Astrocyte (in vitro differentiated cells and primary cell): ENCODE measurements around the gene FLRT2. TPM values are rescaled to one million over a fixed set of nuclear protein-coding genes. Genes with fewer than 3 reads are reported as not detected.

Experiments
- DNase-seq: peaks from one replicate; pipeline ENCODE4 v3.0.0-alpha.2; 2010; ENCODE audit warnings: low read depth
- FAIRE-seq: peaks from 2 replicates; lab custom pipeline; 2011; peaks lifted over from hg19 to GRCh38; lab: Jason Lieb, UNC
- H2AFZ ChIP-seq: 2 replicates; pipeline ENCODE4 v1.6.0; 2012; ENCODE audit warnings: low read depth, low read length, inconsistent platforms
- H3K27ac ChIP-seq: 2 replicates; pipeline ENCODE4 v1.5.1; 2011; ENCODE audit warnings: low read depth, low read length, inconsistent platforms
- H3K27me3 ChIP-seq: 2 replicates; pipeline ENCODE4 v1.6.0; 2011; ENCODE audit warnings: low read length, inconsistent platforms; ENCODE audit not compliant: insufficient read depth
- H3K36me3 ChIP-seq: 2 replicates; pipeline ENCODE4 v1.5.1; 2011; ENCODE audit warnings: low read length, inconsistent platforms; ENCODE audit not compliant: insufficient read depth
- H3K4me1 ChIP-seq: 2 replicates; pipeline ENCODE4 v1.5.1; 2011; ENCODE audit warnings: low read length, inconsistent platforms; ENCODE audit not compliant: insufficient read depth
- H3K4me2 ChIP-seq: 2 replicates; pipeline ENCODE4 v1.6.0; 2012; ENCODE audit warnings: low read length, inconsistent platforms
- H3K4me3 ChIP-seq: 2 replicates; pipeline ENCODE4 v1.5.1; 2011; ENCODE audit warnings: low read depth, mild to moderate bottlenecking, low read length, inconsistent platforms; ENCODE audit not compliant: insufficient read depth
- H3K79me2 ChIP-seq: 2 replicates; pipeline ENCODE4 v1.6.0; 2012; ENCODE audit warnings: mild to moderate bottlenecking, low read length, inconsistent platforms; ENCODE audit not compliant: insufficient read depth
- H3K9ac ChIP-seq: 2 replicates; pipeline ENCODE4 v1.6.0; 2012; ENCODE audit warnings: mild to moderate bottlenecking, low read length, inconsistent platforms
- H3K9me3 ChIP-seq: 2 replicates; pipeline ENCODE4 v1.5.1; 2012; ENCODE audit warnings: low read depth, mild to moderate bottlenecking, low read length, inconsistent platforms; ENCODE audit not compliant: insufficient read depth
- H4K20me1 ChIP-seq: 2 replicates; pipeline ENCODE4 v1.6.0; 2012; ENCODE audit warnings: low read length, inconsistent platforms; ENCODE audit not compliant: insufficient read depth
- H3K27ac Mint-ChIP-seq: one replicate; pipeline ENCODE4 v1.8.0; 2021; ENCODE audit warnings: mild to moderate bottlenecking, mixed read lengths; ENCODE audit not compliant: unreplicated experiment
- H3K27me3 Mint-ChIP-seq: one replicate; pipeline ENCODE4 v1.8.0; 2021; ENCODE audit warnings: low read depth, mixed read lengths; ENCODE audit not compliant: unreplicated experiment
- H3K36me3 Mint-ChIP-seq: one replicate; pipeline ENCODE4 v1.8.0; 2021; ENCODE audit warnings: low read depth, mixed read lengths; ENCODE audit not compliant: unreplicated experiment
- H3K4me1 Mint-ChIP-seq: one replicate; pipeline ENCODE4 v1.8.0; 2021; ENCODE audit warnings: low read depth, mixed read lengths; ENCODE audit not compliant: unreplicated experiment
- H3K4me3 Mint-ChIP-seq: one replicate; pipeline ENCODE4 v1.8.0; 2021; ENCODE audit warnings: mild to moderate bottlenecking, moderate library complexity, mixed read lengths; ENCODE audit not compliant: unreplicated experiment
- H3K9me3 Mint-ChIP-seq: one replicate; pipeline ENCODE4 v1.8.0; 2021; ENCODE audit warnings: mild to moderate bottlenecking, mixed read lengths; ENCODE audit not compliant: unreplicated experiment
- CTCF ChIP-seq: IDR thresholded peaks from 2 replicates; pipeline ENCODE4 v1.5.1; 2011; ENCODE audit warnings: low read depth, mild to moderate bottlenecking, inconsistent platforms, low read length, moderate library complexity; ENCODE audit not compliant: insufficient read depth
- EZH2 ChIP-seq: IDR thresholded peaks from 2 replicates; pipeline ENCODE4 v1.6.1; 2012; ENCODE audit warnings: mild to moderate bottlenecking, low read length, inconsistent platforms; ENCODE audit not compliant: insufficient read depth
- total RNA-seq: library from RNA; stranded (reverse); gene quantifications from 2 replicates; pipeline ENCODE4 v1.2.1, GENCODE V29; 2021

Gene FLRT2
- total RNA-seq, 1 donor from 2014 or later = 227 TPM

- peak overlapping the region; percentile 87 for H3K9ac ChIP-seq
- no peaks in the 10 kb centered on the region for H3K9me3 Mint-ChIP-seq
- H3K79me2 ChIP-seq = no peaks in the 10 kb centered on the region
- no peaks in the 10 kb centered on the region for H3K9me3 ChIP-seq
- H3K4me1 ChIP-seq = peaks cover 42% of the 10 kb centered on the region
- H3K4me2 ChIP-seq = peak overlapping the region; percentile 99
- H3K4me3 ChIP-seq = peak overlapping the region; percentile 66
- H3K27me3 ChIP-seq = peaks cover 17% of the 10 kb centered on the region
- peak overlapping the region; percentile 93 for H3K4me3 Mint-ChIP-seq
- peak overlapping the region; percentile 87 for H2AFZ ChIP-seq
- peaks cover 13% of the 10 kb centered on the region for H3K4me1 Mint-ChIP-seq
- peak overlapping the region; percentile 78 for H3K27ac Mint-ChIP-seq
- no peak overlapping the region for H3K27ac ChIP-seq
- FAIRE-seq (no peak), DNase-seq (no peak)
- peaks cover 15% of the 10 kb centered on the region for H3K36me3 Mint-ChIP-seq
- H3K36me3 ChIP-seq = no peaks in the 10 kb centered on the region
- TF ChIP-seq CTCF (no peak), EZH2 (no peak)
- H3K27me3 Mint-ChIP-seq = no peaks in the 10 kb centered on the region
- peaks cover 8% of the 10 kb centered on the region for H4K20me1 ChIP-seq
Observed at GRCh38 chr14:85533861-85534291, 3.9 kb downstream of the FLRT2 start.

- Mint-ChIP-seq H3K4me1 (peaks cover 14% of the 10 kb centered on the region), H3K9me3 (no peaks in the 10 kb centered on the region), H3K4me3 (peak overlapping the region; percentile 93), H3K27me3 (no peaks in the 10 kb centered on the region), H3K27ac (peak overlapping the region; percentile 78), H3K36me3 (peaks cover 15% of the 10 kb centered on the region)
- Histone ChIP-seq H3K27me3 (peaks cover 17% of the 10 kb centered on the region), H3K4me1 (peaks cover 38% of the 10 kb centered on the region), H3K9ac (peak overlapping the region; percentile 87), H3K27ac (no peak overlapping the region), H3K4me2 (peak overlapping the region; percentile 99), H2AFZ (peak overlapping the region; percentile 54), H3K9me3 (no peaks in the 10 kb centered on the region), H3K79me2 (no peaks in the 10 kb centered on the region), H3K36me3 (no peaks in the 10 kb centered on the region), H4K20me1 (peaks cover 8% of the 10 kb centered on the region), H3K4me3 (peak overlapping the region; percentile 66)
- DNase-seq = no peak
- no peak for FAIRE-seq
- TF ChIP-seq EZH2 (no peak), CTCF (no peak)
Observed at GRCh38 chr14:85534458-85535293, 4.7 kb downstream of the FLRT2 start.

GRCh38 chr14:85535321-85535720 is 5.4 kb downstream of the FLRT2 start:
- Histone ChIP-seq H3K27ac (no peak overlapping the region), H2AFZ (no peak overlapping the region)
- DNase-seq = no peak

More at GRCh38 chr14:85535321-85535720, 5.4 kb downstream of the FLRT2 start:
- H3K4me1 ChIP-seq = peaks cover 33% of the 10 kb centered on the region
- H4K20me1 ChIP-seq = peaks cover 8% of the 10 kb centered on the region
- H3K4me2 ChIP-seq = peak overlapping the region; percentile 99
- no peak overlapping the region for H3K9ac ChIP-seq
- Mint-ChIP-seq H3K27me3 (no peaks in the 10 kb centered on the region), H3K4me1 (peaks cover 14% of the 10 kb centered on the region), H3K9me3 (no peaks in the 10 kb centered on the region), H3K27ac (peak overlapping the region; percentile 78), H3K36me3 (peaks cover 15% of the 10 kb centered on the region), H3K4me3 (peak overlapping the region; percentile 93)
- H3K4me3 ChIP-seq = no peak overlapping the region
- no peaks in the 10 kb centered on the region for H3K79me2 ChIP-seq
- peaks cover 17% of the 10 kb centered on the region for H3K27me3 ChIP-seq
- FAIRE-seq = no peak
- no peak for TF ChIP-seq EZH2
- no peaks in the 10 kb centered on the region for H3K9me3 ChIP-seq
- no peaks in the 10 kb centered on the region for H3K36me3 ChIP-seq
